AG09309 (cell line): ENCODE results near the gene DNAH8.
A peak's percentile ranks its signal among the peaks of the same experiment; 100 is the strongest.

Experiments
- DNase-seq: peaks from one replicate; pipeline ENCODE4 v3.0.0-alpha.2; 2010; ENCODE audit warnings: low read depth
- H3K4me3 ChIP-seq: 2 replicates; pipeline ENCODE4 v1.5.1; 2011; ENCODE audit warnings: mild to moderate bottlenecking, low read depth, low read length, moderate library complexity; ENCODE audit not compliant: control insufficient read depth
- CTCF ChIP-seq: IDR thresholded peaks from 2 replicates; pipeline ENCODE4 v1.5.1; 2011; ENCODE audit warnings: mild to moderate bottlenecking, low read depth, low read length, inconsistent platforms; ENCODE audit not compliant: insufficient read depth, control insufficient read depth; ENCODE audit errors: missing control alignments

Gene DNAH8

GRCh38 chr6:39029156-39030011 lies 314.3 kb downstream of the DNAH8 start:
- no peak overlapping the region for H3K4me3 ChIP-seq
- DNase-seq: no peak
- TF ChIP-seq CTCF: peak; percentile 81

GRCh38 chr6:39035681-39036080 lies 320.6 kb downstream of the DNAH8 start:
- no peak for TF ChIP-seq CTCF
- no peak overlapping the region for H3K4me3 ChIP-seq
- DNase-seq: no peak

- no peak for TF ChIP-seq CTCF
- no peak for DNase-seq
- H3K4me3 ChIP-seq: no peak overlapping the region
Observed at GRCh38 chr6:39037082-39037508, 322.0 kb downstream of the DNAH8 start.

GRCh38 chr6:39037707-39038106 lies 322.6 kb downstream of the DNAH8 start:
- no peak overlapping the region for H3K4me3 ChIP-seq
- no peak for DNase-seq
- TF ChIP-seq CTCF: no peak

GRCh38 chr6:39040080-39040673 lies 325.1 kb downstream of the DNAH8 start:
- no peak overlapping the region for H3K4me3 ChIP-seq
- no peak for DNase-seq
- no peak for TF ChIP-seq CTCF

- DNase-seq: no peak
- no peak overlapping the region for H3K4me3 ChIP-seq
- TF ChIP-seq CTCF: no peak
Observed at GRCh38 chr6:39041072-39041471, 326.0 kb downstream of the DNAH8 start.
